ENCODE measurements around the gene KHNYN.

DNA sequence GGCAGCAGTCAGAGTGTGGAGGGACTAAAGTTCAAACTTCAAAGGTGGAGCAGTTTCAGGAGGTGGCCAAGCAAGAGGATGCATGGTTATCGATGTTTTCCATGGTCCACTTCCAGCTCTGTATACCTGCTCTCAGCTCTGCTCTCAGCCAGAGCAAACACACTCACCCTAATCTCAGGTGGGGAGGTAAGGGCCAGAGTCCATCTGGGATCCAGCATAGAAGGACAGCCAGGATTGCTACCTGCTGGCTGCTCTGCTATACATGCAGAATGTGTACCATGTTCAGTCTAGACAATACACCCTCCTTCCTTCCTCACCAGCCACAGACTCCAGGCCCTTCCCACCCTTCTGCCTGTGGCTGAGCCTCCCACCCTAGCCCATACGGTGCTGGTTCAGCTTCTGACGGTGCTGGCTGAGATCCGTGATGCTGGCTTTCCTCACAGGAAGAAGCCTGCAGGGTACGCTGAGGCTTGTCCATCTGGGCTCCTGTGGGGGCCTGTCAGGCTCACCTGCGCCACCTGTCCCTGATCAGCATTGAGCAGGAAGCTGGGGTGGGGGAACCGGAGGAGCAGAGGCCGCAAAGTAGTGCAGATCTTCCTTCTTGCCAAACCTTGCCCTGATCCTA lies 2.7 kb upstream of the KHNYN start:
- TF ChIP-seq, protein P1, sequence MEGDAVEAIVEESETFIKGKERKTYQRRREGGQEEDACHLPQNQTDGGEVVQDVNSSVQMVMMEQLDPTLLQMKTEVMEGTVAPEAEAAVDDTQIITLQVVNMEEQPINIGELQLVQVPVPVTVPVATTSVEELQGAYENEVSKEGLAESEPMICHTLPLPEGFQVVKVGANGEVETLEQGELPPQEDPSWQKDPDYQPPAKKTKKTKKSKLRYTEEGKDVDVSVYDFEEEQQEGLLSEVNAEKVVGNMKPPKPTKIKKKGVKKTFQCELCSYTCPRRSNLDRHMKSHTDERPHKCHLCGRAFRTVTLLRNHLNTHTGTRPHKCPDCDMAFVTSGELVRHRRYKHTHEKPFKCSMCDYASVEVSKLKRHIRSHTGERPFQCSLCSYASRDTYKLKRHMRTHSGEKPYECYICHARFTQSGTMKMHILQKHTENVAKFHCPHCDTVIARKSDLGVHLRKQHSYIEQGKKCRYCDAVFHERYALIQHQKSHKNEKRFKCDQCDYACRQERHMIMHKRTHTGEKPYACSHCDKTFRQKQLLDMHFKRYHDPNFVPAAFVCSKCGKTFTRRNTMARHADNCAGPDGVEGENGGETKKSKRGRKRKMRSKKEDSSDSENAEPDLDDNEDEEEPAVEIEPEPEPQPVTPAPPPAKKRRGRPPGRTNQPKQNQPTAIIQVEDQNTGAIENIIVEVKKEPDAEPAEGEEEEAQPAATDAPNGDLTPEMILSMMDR (IDR thresholded peaks at IDR 0.05), result no peak
- TF ChIP-seq POLR2AphosphoS5 (IDR thresholded peaks at IDR 0.05) (no peak), POLR2A (IDR thresholded peaks at IDR 0.05) (no peak)
